Cardiac septum (tissue), 1 donor: ENCODE measurements around the gene LSS. TPM values are rescaled to one million over a fixed set of nuclear protein-coding genes. Genes with fewer than 3 reads are reported as not detected.

Experiments used
- DNase-seq: peaks from one replicate; pipeline ENCODE4 v3.0.0-alpha.2; 2020; ENCODE audit warnings: low spot score
- intact Hi-C: fragments of 100-400 bp; cut with DNase I; formaldehyde crosslinking; loops from one replicate; pipeline ENCODE4 v1.14.0; 2022
- long read RNA-seq: library from polyadenylated mRNA; unstranded; transcript quantifications from one replicate; pipeline ENCODE4 v2.0.0, GENCODE V29; 2021
- total RNA-seq: library from RNA; stranded (reverse); fragmentation: NEBNext Ultra II Directional; extraction: Animal tissue kit (Norgen Biotek cat#: 25700); gene quantifications from one replicate; pipeline ENCODE4 v1.2.1, GENCODE V29; 2021
- donor health status: DM: no; HTN: no; CAD: no.

LSS gene
- total RNA-seq: 34.9 TPM
- long read RNA-seq, full-length matches to known transcripts: 8 of 75 reads
- long read RNA-seq, partial matches to known transcripts: 40 of 75 reads
- long read RNA-seq, other reads (novel, unspliced or antisense): 27 of 75 reads

DNA sequence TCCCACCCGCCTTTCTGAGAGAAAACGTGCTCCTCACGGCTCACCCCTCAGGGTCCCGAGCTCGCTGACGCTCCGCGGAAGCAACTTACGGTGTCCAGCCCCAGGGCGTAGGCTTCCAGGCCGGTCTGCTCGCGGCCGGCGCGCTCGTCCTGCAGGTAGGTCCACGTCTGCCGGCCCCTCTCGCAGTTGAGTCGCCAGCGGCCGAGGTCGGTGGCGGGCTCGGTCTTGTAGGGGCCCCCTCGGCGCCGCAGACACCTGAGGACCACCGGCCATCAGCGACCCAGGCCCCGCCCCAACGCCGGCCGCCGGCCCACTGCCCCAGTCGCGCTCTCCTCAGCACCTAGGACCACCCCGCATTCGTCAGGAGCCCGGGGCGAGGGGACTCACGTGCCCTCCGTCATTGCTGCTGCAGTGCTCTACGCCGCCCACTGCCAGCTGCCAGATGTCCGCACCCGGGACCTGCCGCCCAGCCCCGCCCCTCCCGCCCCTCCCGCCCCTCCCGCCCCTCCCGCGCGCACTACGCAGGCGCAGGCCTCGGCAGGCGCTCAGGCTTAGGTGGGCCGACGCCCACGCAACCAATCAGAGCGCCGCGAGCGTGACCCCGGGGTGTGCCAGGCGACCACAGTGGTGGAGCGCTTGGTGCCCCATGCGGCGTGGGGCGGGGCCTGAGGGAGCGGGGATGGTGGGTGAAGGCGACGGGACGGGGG is at the start of gene LSS:
TSS of gene LSS (minus strand) at position 430 of the 707 bp plus-strand sequence. CDS start at position 401, 29 bp downstream.
- intact Hi-C loops: loop anchor here (2.0 to 10.0 kb wide), 4 partner anchors 40 to 256 kb away; partner anchors contain the start of genes MCM3AP and YBEY
- peak; percentile 98 for DNase-seq

DNA sequence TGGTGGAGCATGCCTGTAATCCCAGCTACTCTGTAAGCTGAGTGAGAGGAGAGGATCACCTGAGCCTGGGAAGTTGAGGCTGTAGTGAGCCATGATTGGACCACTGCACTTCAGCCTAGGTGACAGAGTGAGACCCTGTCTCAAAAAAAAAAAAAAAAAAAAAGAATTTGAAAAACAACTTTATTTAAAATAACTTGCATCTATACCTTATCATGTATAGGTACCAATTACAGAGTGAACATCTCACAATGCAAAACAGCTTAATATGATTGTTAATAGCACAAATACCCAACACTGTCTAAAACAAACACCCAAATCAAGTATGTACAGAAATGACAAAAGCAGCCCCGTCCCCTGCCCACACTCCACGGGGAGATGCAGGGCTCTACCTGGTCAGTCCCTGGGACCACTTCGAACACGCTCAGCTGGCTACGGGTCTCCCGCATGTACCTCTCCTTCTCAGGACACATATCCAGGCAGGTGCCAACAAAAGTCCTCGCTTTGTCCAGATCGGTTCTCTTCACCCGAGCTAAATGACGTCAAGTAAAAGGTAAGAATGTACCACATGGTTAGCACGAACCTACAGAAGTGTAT is 46.3 kb upstream of the LSS start:
- intact Hi-C loops: no loop called here
- DNase-seq: no peak

DNA sequence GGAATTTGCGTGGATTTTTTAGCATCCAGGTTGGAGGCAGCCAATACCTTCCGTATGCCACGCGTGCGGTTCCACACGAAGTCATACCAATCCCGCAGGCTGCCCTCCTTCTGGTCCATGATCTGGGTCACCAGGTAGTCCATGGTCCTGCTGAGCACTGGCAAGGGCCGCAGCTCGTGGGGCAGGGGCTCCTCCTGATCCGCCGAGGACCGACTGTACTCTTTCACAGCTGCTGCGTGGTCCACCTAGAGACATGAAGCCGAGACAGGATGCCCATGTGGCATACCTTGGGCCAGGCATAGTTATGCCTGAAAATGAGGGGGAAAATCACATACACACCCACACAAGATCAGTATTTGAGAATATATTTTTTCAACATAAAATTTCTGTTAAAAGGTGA is 44.8 kb upstream of the LSS start:
- peak; percentile 74 for DNase-seq
- intact Hi-C loops: no loop called here

DNA sequence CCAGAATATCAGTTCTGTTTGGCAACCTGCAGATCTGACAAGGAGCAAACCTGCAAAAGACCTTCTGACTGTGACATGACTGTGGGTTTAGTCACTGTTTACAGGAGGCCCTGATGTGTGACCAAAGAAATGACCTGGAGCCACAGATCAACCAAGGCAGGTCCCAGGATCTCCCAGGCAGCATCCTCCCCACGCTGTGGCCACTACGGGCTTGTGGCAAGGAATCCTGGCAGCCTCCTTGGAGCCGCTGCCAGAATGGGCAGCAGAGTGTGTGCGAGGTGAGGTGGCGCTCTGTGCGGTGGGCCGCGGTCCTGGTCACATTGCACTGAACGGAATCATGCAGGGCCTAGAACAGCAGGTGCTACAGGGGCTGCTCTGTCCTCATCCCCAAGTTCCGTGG is 40.9 kb upstream of the LSS start:
- intact Hi-C loops: no loop called here
- peak; percentile 41 for DNase-seq

DNA sequence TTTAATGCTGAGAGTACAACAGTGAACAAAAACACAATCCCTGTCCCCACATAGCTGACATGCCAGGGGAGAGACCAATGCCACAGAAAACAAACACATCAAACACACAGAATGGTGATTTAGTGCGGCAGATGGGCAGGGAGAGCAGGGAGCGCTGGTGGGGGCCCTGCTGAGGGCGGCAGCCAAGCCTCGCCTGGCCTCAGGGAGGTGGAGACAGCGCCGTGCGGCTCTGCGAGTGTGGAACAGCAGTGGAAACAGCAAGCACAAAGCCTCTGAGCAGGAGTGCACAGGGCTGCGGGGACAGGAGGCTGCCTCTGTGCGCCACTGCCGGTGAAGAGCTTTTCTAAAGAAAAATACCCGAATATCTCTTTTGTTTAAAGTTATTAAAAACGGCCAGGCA is 39.8 kb upstream of the LSS start:
- intact Hi-C loops: no loop called here
- DNase-seq: no peak

DNA sequence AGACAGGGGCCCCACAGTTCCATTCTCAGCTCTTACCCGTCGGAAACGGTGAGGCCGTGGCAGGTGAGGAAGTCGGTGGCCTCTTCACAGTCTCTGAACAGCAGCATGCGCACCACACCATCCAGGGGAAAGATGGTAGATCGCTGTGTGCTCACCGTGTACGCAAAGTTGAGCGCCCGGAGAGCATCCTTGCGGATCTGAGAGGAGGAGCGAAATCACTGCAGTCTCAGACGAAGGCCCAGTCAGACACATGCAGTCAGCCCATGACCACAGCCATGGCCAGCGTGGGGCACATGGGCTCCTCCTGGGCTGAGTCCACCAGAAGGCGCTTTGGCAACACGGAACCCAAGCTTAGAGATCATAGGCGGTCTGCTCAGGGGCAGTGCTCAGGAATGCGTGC is 38.4 kb upstream of the LSS start:
- peak; percentile 44 for DNase-seq
- intact Hi-C loops: no loop called here

DNA sequence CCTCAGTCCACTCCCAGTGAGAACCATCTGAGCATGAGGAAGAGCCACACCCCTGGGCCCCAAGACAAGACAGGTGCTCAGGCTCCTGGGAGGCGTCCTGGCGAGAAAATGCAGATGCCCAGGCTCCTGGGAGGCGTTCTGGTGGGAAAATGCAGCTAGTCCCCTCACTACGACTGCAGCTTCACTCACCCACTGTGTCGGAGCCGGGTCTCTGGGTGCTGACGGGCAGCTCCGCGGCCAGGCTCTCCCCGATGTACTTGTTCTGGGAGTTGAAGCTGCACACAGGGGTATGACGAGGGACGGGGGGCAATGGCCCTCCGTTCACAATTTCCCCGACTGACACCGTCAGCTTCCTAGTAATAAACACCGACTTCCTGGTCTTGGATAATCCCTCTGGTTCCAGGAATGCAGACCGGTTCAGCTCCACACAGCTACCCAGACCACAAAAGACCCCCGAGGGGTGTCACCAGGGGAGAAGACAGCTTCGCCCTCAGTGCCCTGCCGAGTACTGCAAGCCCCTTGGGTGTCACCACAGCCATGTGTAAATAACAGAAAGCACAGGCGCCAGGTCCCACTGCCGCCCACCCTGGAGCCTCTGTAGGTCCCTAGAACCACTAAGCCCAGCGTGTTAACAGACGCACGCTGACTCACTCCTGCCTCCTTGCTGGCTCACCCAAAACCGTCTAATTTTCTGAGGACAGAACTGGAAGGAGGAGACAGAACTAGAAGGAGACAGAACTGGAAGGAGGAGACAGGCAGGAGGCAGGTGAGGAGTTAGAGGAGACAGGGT is 37.4 kb upstream of the LSS start:
- DNase-seq: peak; percentile 66
- intact Hi-C loops: no loop called here

DNA sequence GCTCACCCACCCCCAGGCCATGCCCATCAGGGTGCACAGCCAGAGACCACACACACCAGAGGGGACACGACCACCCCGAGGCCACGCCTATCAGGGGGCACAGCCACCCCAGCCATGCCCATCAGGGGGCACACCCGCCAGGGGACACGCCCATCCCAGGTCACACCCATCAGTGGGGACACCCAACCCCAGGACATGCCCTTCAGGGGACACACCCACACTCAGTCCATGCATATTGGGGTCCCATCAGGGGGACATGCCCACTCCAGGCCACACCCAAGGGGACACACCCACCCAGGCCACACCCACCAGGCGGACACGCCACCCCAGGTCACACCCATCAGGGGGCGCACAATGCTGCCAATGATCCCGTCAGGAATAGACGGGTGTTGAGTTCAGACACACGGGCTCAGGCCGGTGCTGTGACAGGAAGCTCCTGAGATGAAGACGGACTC is 36.1 kb upstream of the LSS start:
- intact Hi-C loops: no loop called here
- DNase-seq: no peak

DNA sequence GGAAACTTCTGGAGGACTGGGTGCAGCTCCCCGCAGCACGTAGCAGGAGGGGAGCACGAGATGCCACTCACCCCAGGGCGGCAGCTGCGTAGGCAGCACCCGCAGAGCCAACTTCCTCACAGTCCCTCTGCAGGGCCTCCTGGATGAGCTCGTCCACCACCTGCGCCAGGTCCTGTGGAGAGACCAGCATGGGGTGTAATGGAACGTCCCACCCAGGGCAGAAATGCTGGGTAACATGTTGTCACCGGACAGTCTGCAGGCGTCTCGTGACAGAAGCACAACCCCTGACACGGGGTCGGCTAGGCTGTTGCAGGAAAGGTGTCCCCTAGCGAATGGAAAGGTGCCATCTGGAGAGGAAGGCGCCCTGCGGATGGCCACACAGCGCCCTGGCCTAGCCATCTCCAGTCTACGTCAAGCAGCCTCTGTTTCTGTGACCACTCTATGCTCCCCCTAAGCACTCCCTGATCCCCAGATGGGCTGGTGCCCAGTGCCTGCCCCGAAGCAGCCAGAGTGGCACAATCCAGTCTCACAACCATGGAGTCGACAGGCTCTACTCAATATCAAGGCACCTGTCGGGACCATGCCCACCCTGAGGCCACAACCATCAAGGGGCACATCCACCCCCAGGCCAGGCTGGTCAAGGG is 35.6 kb upstream of the LSS start:
- intact Hi-C loops: no loop called here
- peak; percentile 26 for DNase-seq

DNA sequence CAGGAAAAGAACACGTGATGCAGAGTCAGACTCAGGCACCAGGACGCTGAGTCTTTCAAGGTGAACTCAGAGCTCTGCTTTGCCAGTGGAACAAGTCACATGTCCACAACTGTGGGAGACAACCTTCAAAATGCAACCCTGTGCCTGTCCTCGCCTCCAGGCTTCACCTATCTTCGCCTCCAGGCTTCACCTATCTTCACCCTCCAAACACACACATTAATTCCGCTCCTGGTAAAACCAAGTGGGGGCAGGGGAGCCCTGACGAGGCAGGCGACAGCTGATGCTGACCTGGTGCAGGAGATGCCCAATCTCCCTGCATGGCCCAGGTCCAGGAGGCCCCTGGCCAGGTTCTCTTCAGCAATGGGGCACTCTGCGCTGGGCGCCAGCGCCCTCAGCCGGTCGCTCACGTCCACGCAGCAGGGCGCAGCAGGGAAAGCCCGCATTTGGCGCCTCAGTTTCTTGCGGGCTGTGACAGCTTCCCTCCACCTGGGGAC is 28.0 kb upstream of the LSS start:
- no peak for DNase-seq
- intact Hi-C loops: loop anchor here (10.0 kb wide), 1 partner anchor 112 kb away; no protein-coding TSS in a partner anchor

DNA sequence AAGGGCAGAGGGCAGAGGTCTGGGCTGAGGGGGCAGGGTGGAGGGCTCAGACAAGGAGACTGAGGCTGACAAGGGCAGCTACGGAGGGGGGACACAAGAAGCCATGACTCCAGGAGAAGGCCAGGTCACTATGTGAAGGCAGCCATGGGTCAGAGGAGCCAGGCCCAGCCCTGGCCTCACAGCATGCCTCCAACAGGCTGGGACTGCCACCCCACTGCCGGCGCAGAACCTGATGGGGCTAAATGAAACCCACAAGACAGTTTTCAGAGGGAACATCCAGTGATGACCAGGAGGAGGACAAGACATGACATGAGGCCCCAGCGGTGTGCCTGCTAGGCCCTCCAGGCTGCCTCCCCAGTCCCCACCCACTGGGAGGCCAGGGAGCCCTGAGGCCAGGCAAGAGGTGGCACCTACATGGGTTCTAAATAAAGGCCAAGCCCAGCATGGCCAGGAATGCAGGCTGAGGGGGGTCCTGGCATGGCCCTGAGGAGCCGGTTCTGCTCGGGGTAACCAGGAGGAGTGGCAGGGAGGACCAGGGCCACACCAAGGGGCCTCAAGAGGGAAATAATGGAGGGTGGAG is 27.3 kb upstream of the LSS start:
- intact Hi-C loops: loop anchor here (10.0 kb wide), 1 partner anchor 111 kb away; no protein-coding TSS in a partner anchor
- DNase-seq: no peak

DNA sequence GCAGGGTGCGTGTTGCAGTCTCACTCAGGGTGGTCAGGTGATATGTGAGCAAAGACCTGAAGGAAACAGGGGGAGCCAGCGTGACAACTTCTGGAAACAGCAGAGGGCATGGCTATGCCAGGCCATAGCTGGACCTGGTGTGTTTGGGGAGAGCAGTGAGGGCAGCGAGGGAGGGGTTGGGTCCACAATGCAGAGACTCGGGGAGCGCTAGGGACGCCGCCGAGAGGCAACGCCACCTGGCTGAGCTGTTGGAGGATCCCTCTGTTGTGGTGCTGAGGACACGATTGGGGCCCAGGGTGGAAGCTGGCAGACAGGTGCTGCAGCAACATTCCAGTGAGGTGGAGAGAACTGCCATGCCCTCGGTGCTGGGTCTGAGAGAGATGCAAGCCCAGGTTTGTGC is 26.6 kb upstream of the LSS start:
- DNase-seq: no peak
- intact Hi-C loops: loop anchor here (10.0 kb wide), 1 partner anchor 110 kb away; no protein-coding TSS in a partner anchor

DNA sequence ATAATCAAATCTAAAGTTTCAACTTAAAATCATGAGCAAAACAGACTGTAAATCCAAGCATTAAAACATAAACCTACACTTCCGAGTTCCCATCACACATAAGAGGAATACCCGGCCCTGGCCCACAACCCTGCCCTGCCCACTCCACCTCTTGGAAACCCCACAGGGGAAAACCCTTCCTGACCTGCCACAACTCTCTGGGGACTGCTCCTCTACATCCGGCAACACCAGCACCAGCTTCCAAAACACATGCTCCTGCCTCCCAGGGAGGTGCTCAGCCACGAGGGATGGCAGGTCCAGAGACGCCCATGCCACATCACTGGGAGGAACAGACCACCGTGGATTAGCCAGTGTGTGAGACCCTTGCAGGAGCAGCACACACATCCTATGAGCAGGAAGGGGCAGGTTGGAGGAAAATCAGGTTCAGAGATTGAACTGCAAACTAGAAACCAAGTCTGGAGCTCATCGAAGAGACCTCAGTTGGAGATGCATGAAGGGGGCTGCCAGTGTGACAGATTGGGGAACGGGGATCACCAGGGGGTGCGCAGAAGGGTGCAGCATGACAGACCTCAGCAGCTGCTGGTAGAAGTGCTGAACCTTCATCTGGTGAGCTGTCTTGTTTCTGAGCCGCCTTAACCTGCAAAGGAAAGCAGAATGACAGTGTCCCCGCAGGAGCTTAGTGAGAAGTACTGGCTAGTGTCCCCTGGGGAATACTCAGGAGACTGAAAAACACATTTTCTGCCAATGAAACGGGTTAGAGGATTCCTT is 25.8 kb upstream of the LSS start:
- intact Hi-C loops: loop anchor here (10.0 kb wide), 1 partner anchor 110 kb away; no protein-coding TSS in a partner anchor
- no peak for DNase-seq

DNA sequence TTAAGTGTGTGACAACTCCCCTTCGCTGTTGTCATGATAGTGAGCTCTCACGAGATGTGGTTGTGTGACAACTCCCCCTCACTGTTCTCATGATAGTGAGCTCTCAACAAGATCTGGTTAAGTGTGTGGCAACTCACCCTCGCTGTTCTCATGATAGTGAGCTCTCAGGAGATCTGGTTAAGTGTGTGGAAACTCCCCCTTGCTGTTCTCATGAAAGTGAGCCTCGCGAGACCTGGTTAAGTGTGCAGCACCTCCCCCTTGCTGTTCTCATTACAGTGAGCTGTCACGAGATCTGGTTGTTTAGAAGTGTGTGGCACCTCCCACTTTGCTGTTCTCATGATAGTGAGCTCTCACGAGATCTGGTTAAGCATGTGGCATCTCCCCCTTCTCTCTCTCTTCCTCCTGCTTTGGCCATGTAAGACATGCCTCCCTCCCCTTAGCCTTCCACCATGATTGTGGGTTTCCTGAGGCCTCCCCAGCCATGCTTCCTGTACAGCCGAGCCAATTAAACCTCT is 25.1 kb upstream of the LSS start:
- intact Hi-C loops: loop anchor here (10.0 kb wide), 1 partner anchor 109 kb away; no protein-coding TSS in a partner anchor
- DNase-seq: no peak

DNA sequence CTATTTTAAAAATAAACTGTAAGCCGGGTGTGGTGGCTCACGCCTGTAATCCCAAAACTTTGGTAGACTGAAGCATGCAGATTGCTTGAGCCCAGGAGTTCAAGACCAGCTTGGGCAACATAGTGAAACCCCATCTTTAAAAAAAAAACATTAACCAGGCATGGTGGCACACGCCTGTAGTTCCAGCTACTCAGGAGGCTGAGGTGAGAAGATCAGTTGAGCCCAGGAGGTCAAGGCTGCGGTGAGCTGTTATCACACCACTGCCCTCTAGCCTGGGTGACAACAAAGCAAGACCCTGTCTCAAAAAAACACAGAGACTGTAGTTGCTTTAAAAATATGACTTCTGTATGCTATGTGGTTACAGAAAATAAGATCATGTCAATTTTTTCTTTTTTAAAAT is 24.3 kb upstream of the LSS start:
- intact Hi-C loops: loop anchor here (10.0 kb wide), 1 partner anchor 108 kb away; no protein-coding TSS in a partner anchor
- DNase-seq: no peak

DNA sequence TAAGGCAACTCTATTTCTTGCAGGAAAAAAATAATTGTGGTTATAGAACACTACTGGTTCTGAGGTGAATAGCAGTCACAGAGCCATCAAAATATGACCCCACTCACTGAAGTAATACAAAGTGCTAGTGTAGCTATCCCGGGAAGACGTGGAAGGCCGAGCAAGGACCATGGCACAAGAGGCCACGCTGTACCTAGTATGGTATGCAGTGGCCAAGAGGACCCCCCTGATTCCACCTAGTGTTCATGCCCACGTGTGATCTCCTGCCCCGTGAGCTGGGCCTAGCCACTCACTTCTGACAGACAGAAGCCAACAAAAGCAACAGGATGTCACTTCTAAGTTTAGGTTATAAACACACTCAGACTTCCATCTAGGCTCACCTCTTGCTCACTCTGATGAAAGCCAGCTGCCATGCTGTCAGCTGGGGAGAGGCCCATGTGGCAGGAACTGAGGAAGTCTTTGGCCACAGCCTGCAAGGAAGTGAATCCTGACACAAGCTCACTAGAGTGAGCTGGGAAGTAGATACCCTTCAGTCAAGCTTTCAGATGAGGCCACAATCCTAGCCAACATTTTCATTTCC is 21.7 kb upstream of the LSS start:
- intact Hi-C loops: loop anchor here (10.0 kb wide), 1 partner anchor 105 kb away; no protein-coding TSS in a partner anchor

DNA sequence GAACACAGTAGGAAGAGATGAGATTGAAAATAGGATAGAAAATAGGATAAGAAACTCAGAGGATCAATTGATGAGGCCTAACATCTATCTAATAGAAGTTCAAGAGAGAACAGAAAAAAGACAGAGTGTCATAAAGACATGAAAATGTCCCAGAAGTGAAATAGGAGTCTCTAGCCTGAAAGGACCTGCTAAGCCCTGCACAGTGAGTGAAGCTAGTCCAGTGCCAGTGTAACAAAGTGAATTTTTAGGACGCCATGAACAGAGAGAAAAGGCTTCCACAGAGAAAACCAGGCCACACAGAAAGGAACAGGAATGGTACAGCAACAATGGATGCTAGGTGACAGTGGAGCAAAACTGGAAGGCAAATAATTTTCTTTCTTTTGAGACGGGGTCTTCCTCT is 20.3 kb upstream of the LSS start:
- no peak for DNase-seq
- intact Hi-C loops: no loop called here

More for the DNA sequence above, 21.7 kb upstream of the LSS start:
- DNase-seq: no peak

DNA sequence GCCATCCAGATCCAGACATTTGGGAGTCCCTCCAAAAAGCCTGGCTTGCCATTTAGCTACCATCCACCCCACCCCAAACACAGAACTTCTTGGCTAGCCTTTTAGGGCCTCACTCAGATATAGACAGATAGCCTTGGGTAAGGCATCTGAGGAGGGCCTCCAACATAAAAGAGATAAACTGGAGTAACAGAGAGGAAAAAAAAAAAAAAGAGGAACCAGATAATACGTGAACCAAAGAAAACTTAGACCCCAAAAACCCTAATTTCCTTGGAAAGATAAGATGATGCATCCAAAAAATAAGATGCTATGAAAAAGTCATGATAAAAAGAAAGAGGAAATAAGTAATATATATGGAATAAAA is 19.8 kb upstream of the LSS start:
- DNase-seq: no peak
- intact Hi-C loops: no loop called here
